HepG2 (cell line): ENCODE data around the gene TNFRSF18. TPM values are rescaled to one million over a fixed set of nuclear protein-coding genes. Genes with fewer than 3 reads are reported as not detected.

Source experiments
- ATAC-seq: fragments of 200-7000 bp; cut with Tn5 transposase; 3 replicates; pipeline ENCODE4 v1.9.1; 2020; ENCODE audit warnings: mild to moderate bottlenecking, moderate library complexity
- BruUV-seq: library from RNA; stranded (reverse); fragments of 400-500 nt; replicated peaks from 2 replicates; lab custom pipeline; 2021; lab: Mats Ljungman, UMichigan
- CTCF ChIA-PET: fragments of 300-600 bp; formaldehyde crosslinking; extraction: SDS; loops from one replicate; lab custom pipeline; 2021; ENCODE audit warnings: low total read pairs, inconsistent platforms, low intra/inter-chr PET ratio; lab: Yijun Ruan, JAX
- POLR2A ChIA-PET: fragments of 350-600 bp; sonication (Branson Sonifier 250); formaldehyde crosslinking; loops from one replicate; lab custom pipeline; 2020; ENCODE audit warnings: antibody characterized with exemption, inconsistent platforms; lab: Yijun Ruan, JAX
- DNase-seq: peaks from one replicate; pipeline ENCODE4 v3.0.0-alpha.2; 2015; ENCODE audit warnings: low spot score
- FAIRE-seq: peaks from 3 replicates; lab custom pipeline; 2011; peaks lifted over from hg19 to GRCh38; lab: Jason Lieb, UNC
- H2AFZ ChIP-seq: one replicate; pipeline ENCODE4 v1.6.1; 2011; ENCODE audit warnings: low read length, inconsistent platforms
- H3K27ac ChIP-seq: fragments of 300-600 bp; 3 replicates; pipeline ENCODE4 v1.8.0; 2011; ENCODE audit warnings: mixed run types, mild to moderate bottlenecking, mixed read lengths, low read length, inconsistent platforms; ENCODE audit not compliant: insufficient read depth; ENCODE audit errors: extremely low read length
- H3K27me3 ChIP-seq, 2 experiments: fragments of 200-600 bp in 1 of 2; 2 replicates in 1 of 2; 3 replicates in 1 of 2; pipeline versions ENCODE4 v1.6.0 to v1.8.0; 2011; ENCODE audit warnings: low read length in 2 of 2, mild to moderate bottlenecking in 2 of 2, moderate library complexity in 2 of 2, inconsistent platforms in 1 of 2; ENCODE audit not compliant: insufficient read depth in 2 of 2, control insufficient read depth in 1 of 2
- H3K36me3 ChIP-seq, 2 experiments: fragments of 200-600 bp in 1 of 2; replicated peaks in 1 of 2; 2 replicates in 1 of 2; 3 replicates in 1 of 2; pipeline versions ENCODE4 v1.5.1 to v1.8.0; 2011; ENCODE audit warnings: low read length in 2 of 2, inconsistent platforms in 1 of 2; ENCODE audit not compliant: insufficient read depth in 2 of 2, control insufficient read depth in 1 of 2
- H3K4me1 ChIP-seq: 2 replicates; pipeline ENCODE4 v1.5.1; 2012; ENCODE audit warnings: low read length, inconsistent platforms; ENCODE audit not compliant: insufficient read depth
- H3K4me2 ChIP-seq: 2 replicates; pipeline ENCODE4 v1.6.0; 2011; ENCODE audit warnings: low read depth, low read length, inconsistent platforms
- H3K4me3 ChIP-seq, 3 experiments: fragments of 200-600 bp in 1 of 3; sonication (generic), shearing (Covaris generic) in 1 of 3; replicated peaks in 1 of 3; 2 replicates each; pipeline ENCODE4 v1.5.1; 2011 to 2016; ENCODE audit warnings: low read length in 3 of 3, inconsistent platforms in 2 of 3, low read depth in 2 of 3, mild to moderate bottlenecking in 2 of 3, control low read depth in 1 of 3, mixed read lengths in 1 of 3; ENCODE audit not compliant: insufficient read depth in 1 of 3
- H3K79me2 ChIP-seq: one replicate; pipeline ENCODE4 v1.6.1; 2011; ENCODE audit warnings: low read length, inconsistent platforms; ENCODE audit not compliant: insufficient read depth
- H3K9ac ChIP-seq: 2 replicates; pipeline ENCODE4 v1.6.0; 2011; ENCODE audit warnings: mild to moderate bottlenecking, low read depth, low read length, inconsistent platforms; ENCODE audit not compliant: insufficient read depth
- H3K9me3 ChIP-seq: 2 replicates; pipeline ENCODE4 v1.5.1; 2012; ENCODE audit warnings: mild to moderate bottlenecking, low read length
- H4K20me1 ChIP-seq: 2 replicates; pipeline ENCODE4 v1.6.0; 2011; ENCODE audit warnings: inconsistent platforms, mild to moderate bottlenecking, low read length, moderate library complexity; ENCODE audit not compliant: insufficient read depth
- AGO2 ChIP-seq: fragments of 200-400 bp; formaldehyde crosslinking; optimal IDR thresholded peaks from 2 replicates; pipeline ENCODE3; 2017; ENCODE audit warnings: mild to moderate bottlenecking, low read depth, low read length, moderate library complexity
- ASH2L ChIP-seq: fragments of 300-600, 200-600 bp; sonication (generic); IDR thresholded peaks from 2 replicates; pipeline ENCODE4 v1.7.0; 2017; ENCODE audit warnings: low read depth, mild to moderate bottlenecking, moderate library complexity, mixed read lengths, low read length; ENCODE audit not compliant: insufficient read length
- FIP1L1 ChIP-seq: fragments of 200-400 bp; formaldehyde crosslinking; IDR thresholded peaks from 2 replicates; pipeline ENCODE4 v1.6.1; 2018; ENCODE audit warnings: low read depth, mild to moderate bottlenecking, low read length, moderate library complexity, borderline replicate concordance; ENCODE audit not compliant: insufficient read depth
- MAFG ChIP-seq: sonication (generic); formaldehyde crosslinking; IDR thresholded peaks from 2 replicates; pipeline ENCODE4 v1.5.1; 2020; ENCODE audit warnings: mild to moderate bottlenecking, missing genetic modification reagents
- NR2F1 ChIP-seq, 2 experiments: fragments of 450-650 bp in 1 of 2; formaldehyde crosslinking in 1 of 2; IDR thresholded peaks; 2 replicates each; pipeline versions ENCODE4 v1.5.0 to v1.6.1; 2016 to 2020; ENCODE audit warnings: mild to moderate bottlenecking in 1 of 2, missing compliant biosample characterization in 1 of 2, missing genetic modification reagents in 1 of 2, moderate library complexity in 1 of 2
- RBFOX2 ChIP-seq: fragments of 200-400 bp; formaldehyde crosslinking; IDR thresholded peaks from 2 replicates; pipeline ENCODE4 v1.6.1; 2017; ENCODE audit warnings: low read depth, mild to moderate bottlenecking, low read length
- STAT6 ChIP-seq: sonication (generic); formaldehyde crosslinking; IDR thresholded peaks from 2 replicates; pipeline ENCODE4 v1.4.0; 2020; ENCODE audit warnings: missing genetic modification reagents, mild to moderate bottlenecking, borderline replicate concordance
- WIZ ChIP-seq: sonication (generic); formaldehyde crosslinking; IDR thresholded peaks from 2 replicates; pipeline ENCODE4 v1.5.1; 2020; ENCODE audit warnings: mild to moderate bottlenecking, missing genetic modification reagents
- ZBTB1 ChIP-seq: sonication (generic); formaldehyde crosslinking; IDR thresholded peaks from 2 replicates; pipeline ENCODE4 v1.4.0; 2020; ENCODE audit warnings: missing genetic modification reagents, borderline replicate concordance
- WGBS: methylation state at CpG from one replicate; pipeline ENCODE4 v1.1.6; 2017; ENCODE audit warnings: low lambda C conversion rate; 5-methylcytosine and 5-hydroxymethylcytosine counted together
- in situ Hi-C: cut with HindIII; loops from 2 replicates; pipeline ENCODE4 v1.10.0; 2017; ENCODE audit warnings: low pct_unique_long_range_greater_than_20kb; ENCODE audit not compliant: extremely low pct_ligation_motif_present
- intact Hi-C: fragments of 100-400 bp; cut with micrococcal nuclease; formaldehyde crosslinking; loops from one replicate; pipeline ENCODE4 v1.10.0; 2022; ENCODE audit not compliant: unreplicated experiment
- polyA plus RNA-seq, 8 experiments: library from polyadenylated mRNA; depleted of rRNA in 3 of 8; stranded (reverse) in 7 of 8; unstranded in 1 of 8; fragments of >200 nt; fragmentation: Illumina TruSeq in 4 of 8; extraction: Trizol in 4 of 8; gene quantifications; 2 replicates each; pipeline versions ENCODE4 v1.2.1 to v1.2.3, GENCODE V29; 2011 to 2016; ENCODE audit warnings: low read depth in 4 of 8, missing spikeins in 1 of 8, mixed read lengths in 1 of 8; ENCODE audit not compliant: insufficient read depth in 1 of 8
- total RNA-seq, 5 experiments: library from RNA; depleted of rRNA; stranded (reverse); fragments of >200 nt; fragmentation: Illumina TruSeq; extraction: Trizol; gene quantifications; 2 replicates each; pipeline ENCODE4 v1.2.3, GENCODE V29; 2016; ENCODE audit warnings: low read depth in 1 of 5
- TF ChIP-seq, protein P1 (sequence below): sonication (generic); formaldehyde crosslinking; conservative IDR thresholded peaks from 2 replicates; pipeline ENCODE4 v1.4.0; 2020; ENCODE audit warnings: mild to moderate bottlenecking, missing genetic modification reagents, moderate library complexity

The TNFRSF18 gene
- total and polyA plus RNA-seq, 2 of the 13 experiments (the other 11 are each of a cell fraction or from before 2014, with no cell fraction given), result not detected

DNA sequence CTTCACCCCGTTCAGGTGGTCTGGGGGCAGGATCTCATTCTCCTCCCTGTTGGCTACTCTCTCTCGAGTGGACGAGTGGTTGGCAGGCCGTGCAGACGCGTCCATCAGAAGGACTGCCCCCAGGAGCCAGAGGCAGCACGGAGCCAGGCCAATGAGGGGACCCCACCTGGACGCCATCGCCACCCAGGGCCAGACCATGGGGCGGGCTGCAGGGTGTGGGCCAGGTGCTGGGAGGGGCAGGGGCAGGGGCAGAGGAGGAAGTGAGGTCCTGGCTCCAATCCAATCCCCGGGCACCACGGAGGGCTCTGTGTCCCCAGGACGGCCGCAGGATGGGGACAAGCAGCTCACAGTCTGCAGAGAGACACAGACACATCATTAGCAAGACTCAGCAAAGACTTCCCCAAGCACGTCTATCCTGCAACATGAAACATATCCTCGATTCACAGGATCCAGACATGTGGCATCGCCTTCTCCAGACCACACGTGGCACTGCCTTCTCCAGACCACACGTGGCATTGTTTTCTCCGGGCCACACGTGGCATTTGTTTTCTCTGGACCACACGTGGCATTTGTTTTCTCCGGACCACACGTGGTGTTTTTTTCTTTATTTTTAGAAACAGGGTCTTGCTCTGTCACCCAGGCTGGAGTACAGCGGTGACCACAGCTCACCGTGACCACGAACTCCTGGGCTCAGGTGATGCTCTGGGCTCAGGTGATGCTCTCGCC, 22.4 kb upstream of the TNFRSF18 start (continued):
- TF ChIP-seq STAT6 (CRISPR knock-in tag) (no peak), MAFG (no peak), ASH2L (no peak), ZBTB1 (CRISPR knock-in tag) (no peak)

DNA sequence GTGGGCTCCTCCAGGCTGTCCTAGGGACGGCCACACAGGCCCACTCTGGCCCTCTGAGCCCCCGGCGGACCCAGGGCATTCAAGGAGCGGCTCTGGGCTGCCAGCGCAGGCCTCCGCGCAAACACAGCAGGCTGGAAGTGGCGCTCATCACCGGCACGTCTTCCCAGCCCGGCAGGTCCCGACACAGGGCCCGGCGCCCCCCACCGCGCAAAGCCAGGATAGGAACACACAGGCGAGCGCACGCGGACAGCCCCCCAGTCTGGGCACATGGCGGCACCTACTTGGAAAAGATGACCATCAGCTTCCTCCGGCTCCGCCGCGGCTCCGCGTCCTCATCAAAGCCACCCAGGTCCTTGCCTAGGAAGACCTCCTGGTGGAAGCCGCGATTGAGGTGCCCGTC, 21.8 kb upstream of the TNFRSF18 start:
- Histone ChIP-seq H3K9ac (no peak overlapping the region), H3K9me3 (no peaks in the 10 kb centered on the region), H3K27ac (no peak overlapping the region), H3K27me3 (no peaks in the 10 kb centered on the region; a peak in 1 of 5 replicates), H4K20me1 (0 out of 2 replicates have a peak, but pooled peaks cover 7% of the 10 kb centered on the region), H3K4me3 (no peak overlapping the region), H3K79me2 (peaks cover 53% of the 10 kb centered on the region), H3K4me2 (no peak overlapping the region), H3K36me3 (peaks cover 19 to 47% of the 10 kb centered on the region in 2 experiments), H2AFZ (no peak overlapping the region), H3K4me1 (peaks cover 24% of the 10 kb centered on the region)
- ChIA-PET CTCF (no interaction called here), POLR2A (no interaction called here)
- FAIRE-seq, result no peak
- in situ Hi-C loops (no loop called here), intact Hi-C loops (no loop called here)
- DNase-seq, result no peak
- no TSS peak for BruUV-seq
- no peak for ATAC-seq
- WGBS, result 93% methylated on average over 14 of the region's 30 CpGs
- TF ChIP-seq, protein P1, sequence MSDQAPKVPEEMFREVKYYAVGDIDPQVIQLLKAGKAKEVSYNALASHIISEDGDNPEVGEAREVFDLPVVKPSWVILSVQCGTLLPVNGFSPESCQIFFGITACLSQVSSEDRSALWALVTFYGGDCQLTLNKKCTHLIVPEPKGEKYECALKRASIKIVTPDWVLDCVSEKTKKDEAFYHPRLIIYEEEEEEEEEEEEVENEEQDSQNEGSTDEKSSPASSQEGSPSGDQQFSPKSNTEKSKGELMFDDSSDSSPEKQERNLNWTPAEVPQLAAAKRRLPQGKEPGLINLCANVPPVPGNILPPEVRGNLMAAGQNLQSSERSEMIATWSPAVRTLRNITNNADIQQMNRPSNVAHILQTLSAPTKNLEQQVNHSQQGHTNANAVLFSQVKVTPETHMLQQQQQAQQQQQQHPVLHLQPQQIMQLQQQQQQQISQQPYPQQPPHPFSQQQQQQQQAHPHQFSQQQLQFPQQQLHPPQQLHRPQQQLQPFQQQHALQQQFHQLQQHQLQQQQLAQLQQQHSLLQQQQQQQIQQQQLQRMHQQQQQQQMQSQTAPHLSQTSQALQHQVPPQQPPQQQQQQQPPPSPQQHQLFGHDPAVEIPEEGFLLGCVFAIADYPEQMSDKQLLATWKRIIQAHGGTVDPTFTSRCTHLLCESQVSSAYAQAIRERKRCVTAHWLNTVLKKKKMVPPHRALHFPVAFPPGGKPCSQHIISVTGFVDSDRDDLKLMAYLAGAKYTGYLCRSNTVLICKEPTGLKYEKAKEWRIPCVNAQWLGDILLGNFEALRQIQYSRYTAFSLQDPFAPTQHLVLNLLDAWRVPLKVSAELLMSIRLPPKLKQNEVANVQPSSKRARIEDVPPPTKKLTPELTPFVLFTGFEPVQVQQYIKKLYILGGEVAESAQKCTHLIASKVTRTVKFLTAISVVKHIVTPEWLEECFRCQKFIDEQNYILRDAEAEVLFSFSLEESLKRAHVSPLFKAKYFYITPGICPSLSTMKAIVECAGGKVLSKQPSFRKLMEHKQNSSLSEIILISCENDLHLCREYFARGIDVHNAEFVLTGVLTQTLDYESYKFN (CRISPR knock-in tag), result no peak
- TF ChIP-seq RBFOX2, result peak; percentile 48
- TF ChIP-seq WIZ, result no peak
- TF ChIP-seq AGO2, result peak; percentile 62
- no peak for TF ChIP-seq FIP1L1
- TF ChIP-seq NR2F1 (CRISPR knock-in tag; IDR thresholded peaks at IDR 0.05), result no peak
